ENCODE results near the gene UBTD2.
A peak's percentile ranks its signal among the peaks of the same experiment; 100 is the strongest.

Gene UBTD2

DNA sequence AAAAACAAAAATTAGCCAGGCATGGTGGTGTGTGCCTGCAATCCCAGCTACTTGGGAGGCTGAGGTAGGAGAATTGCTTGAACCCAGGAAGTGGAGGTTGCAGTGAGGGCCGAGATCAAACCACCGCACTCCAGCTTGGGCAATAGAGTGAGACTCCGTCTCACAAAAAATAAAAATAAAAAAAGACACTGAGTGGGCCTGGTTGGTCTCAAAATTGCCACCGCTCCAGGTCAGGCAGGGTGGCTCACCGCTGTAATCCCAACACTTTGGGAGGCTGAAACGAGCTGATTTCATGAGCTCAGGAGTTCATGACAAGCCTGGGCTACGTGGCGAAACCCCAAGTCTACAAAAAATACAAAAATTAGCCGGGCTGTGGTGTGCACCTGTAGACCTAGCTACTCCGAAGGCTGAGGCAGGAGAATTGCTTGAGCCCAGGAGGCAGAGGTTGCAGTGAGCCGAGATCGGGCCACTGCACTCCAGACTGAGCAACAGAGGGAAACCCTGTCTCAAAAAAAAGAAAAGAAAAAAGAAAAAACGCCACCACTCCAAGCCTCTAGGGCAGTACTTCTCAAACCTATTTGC lies 97.4 kb downstream of the UBTD2 start:
- H3K4me3 ChIP-seq (ENCODE audit: low read length) = peak overlapping the region; percentile 76

DNA sequence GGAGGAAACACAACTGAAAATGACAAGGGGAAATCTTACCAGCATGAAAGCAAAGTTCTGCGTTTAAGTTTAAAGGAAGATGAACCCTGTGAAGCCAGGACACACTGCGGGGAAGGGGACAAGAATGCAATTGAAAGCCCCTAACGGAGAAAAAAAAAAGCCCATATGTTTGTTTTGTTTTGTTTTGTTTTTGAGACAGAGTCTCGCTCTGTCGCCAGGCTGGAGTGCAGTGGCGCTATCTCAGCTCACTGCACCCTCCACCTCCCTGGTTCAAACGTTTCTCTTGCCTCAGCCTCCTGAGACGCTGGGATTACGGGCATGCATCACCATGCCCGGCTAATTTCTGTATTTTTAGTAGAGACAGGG lies 98.5 kb downstream of the UBTD2 start:
- no peak for TF ChIP-seq ZNF274 (IDR thresholded peaks at IDR 0.05; ENCODE audit: low read depth, low read length)
- H3K4me3 ChIP-seq (ENCODE audit: low read length) = peak overlapping the region; percentile 76; the same call in 1 of the 2 replicates

More for the DNA sequence above, 97.4 kb downstream of the UBTD2 start:
- no peak for TF ChIP-seq ZNF274 (IDR thresholded peaks at IDR 0.05; ENCODE audit: low read depth, low read length)

DNA sequence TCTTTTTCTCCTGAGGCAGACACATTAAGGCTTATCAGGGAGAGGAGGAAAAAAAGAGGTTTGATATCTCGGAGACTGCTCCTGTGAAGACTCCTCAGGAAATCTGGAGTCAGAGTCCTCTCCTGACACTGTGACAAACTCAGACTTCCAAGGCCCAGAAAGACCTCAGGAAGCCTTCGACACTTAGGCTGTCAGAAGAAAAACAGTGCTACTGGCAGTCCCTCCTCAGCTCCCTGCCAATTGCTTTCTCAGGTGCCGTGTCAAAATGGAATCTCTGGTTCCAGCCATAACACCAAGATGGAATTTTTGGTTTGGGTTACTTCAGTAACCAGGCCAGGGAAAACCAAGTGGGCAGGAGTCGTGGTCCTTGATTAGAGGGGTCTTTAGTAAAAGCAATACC lies 99.7 kb downstream of the UBTD2 start:
- no peak overlapping the region; the same call in 1 of the 2 replicates for H3K4me3 ChIP-seq (ENCODE audit: low read length)
- TF ChIP-seq ZNF274 (IDR thresholded peaks at IDR 0.05; ENCODE audit: low read depth, low read length) = no peak

DNA sequence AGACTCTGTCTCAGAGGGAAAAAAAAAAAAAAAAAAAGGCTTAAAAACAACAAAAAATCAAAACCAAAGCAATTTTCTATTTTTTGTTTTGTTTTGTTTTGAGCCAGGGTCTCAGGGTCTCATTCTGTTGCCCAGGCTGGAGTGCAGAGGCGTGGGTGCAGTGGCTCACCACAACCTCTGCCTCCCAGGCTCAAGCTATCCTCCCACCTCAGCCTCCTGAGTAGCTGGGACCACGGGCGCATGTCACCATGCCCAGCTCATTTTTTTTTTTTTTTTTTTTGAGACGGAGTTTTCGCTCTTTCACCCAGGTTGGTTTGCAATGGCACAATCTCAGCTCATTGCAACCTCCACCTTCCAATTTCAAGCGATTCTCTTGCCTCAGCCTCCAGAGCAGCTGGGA lies 101.3 kb downstream of the UBTD2 start:
- no peak overlapping the region for H3K4me3 ChIP-seq (ENCODE audit: low read length)
- TF ChIP-seq ZNF274 (IDR thresholded peaks at IDR 0.05; ENCODE audit: low read depth, low read length) = no peak

DNA sequence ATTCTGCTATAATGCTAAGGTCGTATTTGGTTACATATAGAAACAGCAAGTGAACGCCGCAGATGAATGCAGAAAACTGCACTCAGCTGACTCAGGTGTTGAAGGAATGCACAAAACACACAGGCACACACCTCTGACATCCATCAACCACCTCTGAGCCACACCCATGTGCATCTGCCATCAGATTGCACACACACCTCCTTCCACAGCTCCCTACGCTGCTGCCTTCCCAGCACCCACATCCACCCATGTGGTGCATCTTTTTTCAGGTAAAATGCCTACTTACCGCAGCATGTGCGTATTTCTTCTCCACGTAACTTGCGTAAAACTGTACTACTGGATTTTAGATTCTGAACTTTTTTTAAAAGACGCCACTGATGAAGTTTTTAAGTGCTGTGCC lies 102.6 kb downstream of the UBTD2 start:
- no peak for TF ChIP-seq ZNF274 (IDR thresholded peaks at IDR 0.05; ENCODE audit: low read depth, low read length)
- H3K4me3 ChIP-seq (ENCODE audit: low read length) = no peak overlapping the region

DNA sequence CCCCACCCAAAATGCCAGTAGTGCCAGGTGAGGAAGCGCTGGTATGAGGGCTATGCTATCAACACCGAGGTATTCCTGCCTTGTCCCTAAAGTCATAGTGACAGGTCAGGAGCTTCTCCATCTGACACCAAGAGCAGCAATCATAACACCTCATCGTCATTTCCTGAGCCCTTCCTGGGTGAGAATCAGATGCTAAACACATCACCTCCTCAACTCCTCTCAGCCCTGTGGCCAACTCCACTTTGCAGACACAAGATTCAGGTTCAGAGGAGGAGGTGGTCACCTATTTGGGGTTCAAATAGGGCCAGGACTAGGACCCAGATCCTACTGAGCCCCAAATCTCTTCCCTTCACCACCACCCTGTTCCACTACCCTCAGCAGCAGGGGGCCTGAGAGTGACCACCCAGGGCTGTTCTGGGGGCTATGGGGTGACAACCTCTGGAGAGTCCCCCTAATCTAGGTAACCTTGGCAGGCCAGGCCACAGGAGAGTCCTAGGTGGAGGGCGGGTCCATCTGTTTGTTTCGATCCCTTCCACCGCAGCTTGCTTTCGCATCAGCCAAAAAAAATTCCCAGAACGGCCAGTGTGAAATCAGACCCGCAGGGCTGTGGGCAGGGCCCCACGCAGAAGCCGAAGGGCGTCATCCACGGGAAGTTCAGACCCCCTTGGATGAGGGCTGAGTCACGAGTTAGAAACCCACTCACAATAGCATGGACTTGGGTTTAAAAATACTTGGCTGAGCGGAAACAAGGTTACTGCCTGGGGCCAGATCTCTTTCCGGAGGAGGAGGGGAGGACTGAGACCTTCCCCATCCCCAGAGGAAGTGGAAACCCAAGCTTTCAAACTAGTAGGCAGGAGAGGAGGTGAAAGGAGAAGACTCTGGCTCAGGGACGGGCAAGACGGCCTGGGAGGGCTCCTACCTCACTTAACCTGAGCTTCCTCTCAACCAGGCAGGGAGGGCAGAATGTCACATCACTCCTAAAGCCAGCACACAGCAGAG lies 104.3 kb downstream of the UBTD2 start:
- no peak for TF ChIP-seq ZNF274 (IDR thresholded peaks at IDR 0.05; ENCODE audit: low read depth, low read length)
- peak overlapping the region; percentile 37; the same call in 1 of the 2 replicates for H3K4me3 ChIP-seq (ENCODE audit: low read length)

DNA sequence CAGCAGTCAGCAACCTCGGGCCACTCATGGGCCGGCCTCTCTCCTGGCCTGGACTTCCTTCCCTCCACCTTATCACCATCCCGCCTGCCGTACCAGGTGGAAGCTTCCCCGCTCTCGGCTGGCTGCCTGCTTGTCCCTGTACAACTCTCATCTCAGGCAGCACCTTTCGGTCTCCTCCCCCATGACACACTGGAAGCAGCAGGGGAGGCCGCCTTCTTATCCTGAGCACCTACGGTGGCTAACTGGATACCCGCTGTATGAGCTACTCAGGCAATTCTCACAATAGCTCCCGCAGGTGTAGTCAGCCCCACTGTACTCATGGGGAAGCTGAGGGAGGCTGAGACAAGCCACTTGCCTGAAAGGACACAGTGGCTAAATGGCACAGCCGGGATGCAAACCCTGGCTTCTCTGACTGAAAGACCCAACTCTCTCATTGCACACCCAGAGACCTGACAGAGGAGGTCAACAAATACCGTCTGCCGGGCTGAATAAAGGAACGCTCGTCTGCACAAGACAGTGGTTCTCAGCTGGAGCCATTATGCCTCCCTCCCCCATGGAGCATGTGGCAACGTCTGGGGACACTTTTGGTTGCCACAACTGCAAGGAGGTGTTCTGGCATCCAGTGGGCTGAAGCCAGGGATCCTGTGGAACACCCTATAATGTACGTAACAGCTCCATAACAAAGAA lies 105.1 kb downstream of the UBTD2 start:
- no peak for TF ChIP-seq ZNF274 (IDR thresholded peaks at IDR 0.05; ENCODE audit: low read depth, low read length)
- H3K4me3 ChIP-seq (ENCODE audit: low read length) = peak overlapping the region; percentile 37; the same call in 1 of the 2 replicates

DNA sequence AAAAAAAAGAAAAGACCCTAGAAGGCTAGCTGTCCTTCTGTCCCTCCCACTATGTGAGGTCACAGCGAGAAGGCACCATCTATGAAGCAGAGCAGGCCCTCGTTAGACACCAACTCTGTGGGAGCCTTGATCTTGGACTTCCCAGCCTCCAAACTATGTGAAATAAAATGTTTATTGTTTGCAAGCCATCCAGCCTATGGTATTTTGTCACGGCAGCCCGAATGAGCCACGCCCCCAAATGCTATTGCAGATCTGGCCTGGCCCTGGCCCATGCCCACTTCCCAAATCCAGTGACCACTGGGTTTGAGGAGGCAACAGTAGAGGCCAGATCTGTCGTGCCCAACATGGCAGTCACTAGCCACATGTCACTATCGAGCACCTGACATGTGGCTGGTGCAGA lies 106.4 kb downstream of the UBTD2 start:
- TF ChIP-seq ZNF274 (IDR thresholded peaks at IDR 0.05; ENCODE audit: low read depth, low read length) = no peak
- H3K4me3 ChIP-seq (ENCODE audit: low read length) = no peak overlapping the region

DNA sequence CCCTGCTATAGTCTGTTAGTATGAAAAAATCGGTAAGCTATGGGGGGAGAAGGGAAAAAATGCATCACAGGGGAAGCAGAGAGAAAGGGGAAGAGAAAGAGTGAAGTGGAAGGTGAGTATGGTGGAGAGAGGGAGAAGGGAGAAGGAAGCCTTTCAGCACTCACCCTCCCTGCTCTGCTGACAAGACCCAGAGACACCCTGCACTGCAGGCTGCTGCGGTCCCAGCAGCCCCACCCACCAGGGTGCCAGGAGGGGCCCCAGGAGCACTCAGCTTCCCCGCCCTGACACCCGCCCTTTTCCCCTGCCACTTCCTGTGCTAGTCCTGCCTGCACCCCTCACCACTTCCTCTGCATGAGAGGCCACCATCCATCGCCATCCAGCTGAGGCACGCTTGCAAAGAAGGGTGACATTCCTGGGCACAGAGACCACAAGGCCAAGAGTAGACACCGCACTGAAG lies 108.3 kb downstream of the UBTD2 start:
- peak overlapping the region; percentile 80; the same call in 1 of the 2 replicates for H3K4me3 ChIP-seq (ENCODE audit: low read length)

DNA sequence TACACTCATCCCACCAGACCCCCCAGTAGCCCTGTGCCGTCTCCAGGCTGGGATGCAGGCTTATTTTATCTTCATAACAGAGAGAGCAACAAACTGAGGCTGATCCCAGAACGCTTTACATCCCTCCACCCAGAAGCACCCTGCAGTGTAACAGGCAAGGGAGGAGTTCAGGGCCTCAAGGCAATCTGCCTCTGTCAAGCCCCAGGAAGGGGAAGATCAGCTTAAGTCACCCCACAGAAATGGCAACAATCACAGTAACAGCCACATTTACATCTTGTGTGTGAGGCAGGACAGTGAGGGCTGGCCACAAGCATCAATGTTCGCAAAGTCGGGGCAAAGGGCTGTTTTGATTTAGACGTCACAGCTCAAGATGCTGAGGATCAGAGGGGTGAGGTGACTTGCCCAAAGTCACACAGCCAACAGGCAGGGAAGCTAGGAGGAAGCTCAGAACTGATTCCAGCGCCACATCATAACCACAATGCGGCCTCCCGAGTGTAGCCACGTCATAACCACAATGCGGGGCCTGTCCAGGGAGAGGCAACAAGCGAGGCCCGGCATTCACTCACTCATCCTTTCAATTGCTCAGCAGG lies 109.9 kb downstream of the UBTD2 start:
- H3K4me3 ChIP-seq (ENCODE audit: low read length) = peak overlapping the region; percentile 60; the same call in 1 of the 2 replicates
- TF ChIP-seq ZNF274 (IDR thresholded peaks at IDR 0.05; ENCODE audit: low read depth, low read length) = no peak

More for the DNA sequence above, 108.3 kb downstream of the UBTD2 start:
- no peak for TF ChIP-seq ZNF274 (IDR thresholded peaks at IDR 0.05; ENCODE audit: low read depth, low read length)

DNA sequence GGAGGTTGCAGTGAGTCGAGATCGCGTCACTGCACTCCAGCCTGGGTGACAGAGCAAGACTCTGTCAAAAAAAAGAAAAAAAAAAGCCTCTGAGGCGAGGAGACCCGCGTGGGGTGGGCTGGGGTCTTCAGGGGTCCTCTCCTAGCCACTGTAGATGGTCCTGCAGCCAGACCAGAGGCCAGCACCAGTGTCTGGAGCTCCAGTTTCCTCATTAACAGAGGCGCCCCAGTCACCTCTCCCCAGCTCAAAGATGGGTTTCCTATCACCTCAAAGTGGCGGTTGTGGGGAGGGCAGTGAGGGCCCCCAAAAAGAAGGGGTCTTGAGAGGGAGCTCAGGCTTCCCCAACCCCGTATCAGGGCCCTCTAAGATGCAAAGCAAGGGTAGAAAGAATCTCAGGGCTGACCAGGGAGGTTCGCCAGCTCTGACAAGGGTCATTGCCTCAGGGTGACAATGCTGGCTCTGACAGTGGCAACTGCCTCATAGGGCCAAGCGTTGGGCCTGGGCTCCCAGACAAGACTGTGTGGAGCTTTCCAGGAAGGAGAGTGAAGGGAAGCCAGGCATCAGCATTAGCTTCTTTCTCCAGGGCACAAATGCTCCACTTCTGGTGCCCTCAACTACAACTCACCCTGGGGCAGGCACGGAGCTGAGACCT lies 110.5 kb downstream of the UBTD2 start:
- no peak for TF ChIP-seq ZNF274 (IDR thresholded peaks at IDR 0.05; ENCODE audit: low read depth, low read length)
- no peak overlapping the region for H3K4me3 ChIP-seq (ENCODE audit: low read length)

DNA sequence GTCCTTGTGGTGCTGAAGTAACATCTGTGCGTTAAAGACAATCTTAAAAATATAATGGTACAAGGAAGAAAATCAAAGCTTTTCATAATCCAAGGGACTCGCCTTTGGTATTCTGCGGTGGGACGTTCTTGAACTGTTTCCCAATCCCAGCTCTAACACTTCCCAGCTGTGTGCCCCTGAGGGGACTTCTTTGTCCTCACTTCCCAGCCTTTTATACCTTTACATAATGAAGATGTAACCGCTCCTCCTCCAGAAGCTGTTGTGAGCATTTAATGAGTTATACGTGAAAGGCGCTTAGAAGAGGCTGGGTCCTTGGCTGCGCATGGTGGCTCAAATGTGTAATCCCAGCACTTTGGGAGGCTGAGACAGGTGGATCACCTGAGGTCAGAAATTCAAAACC lies 112.4 kb downstream of the UBTD2 start:
- H3K4me3 ChIP-seq (ENCODE audit: low read length) = no peak overlapping the region
- TF ChIP-seq ZNF274 (IDR thresholded peaks at IDR 0.05; ENCODE audit: low read depth, low read length) = no peak

DNA sequence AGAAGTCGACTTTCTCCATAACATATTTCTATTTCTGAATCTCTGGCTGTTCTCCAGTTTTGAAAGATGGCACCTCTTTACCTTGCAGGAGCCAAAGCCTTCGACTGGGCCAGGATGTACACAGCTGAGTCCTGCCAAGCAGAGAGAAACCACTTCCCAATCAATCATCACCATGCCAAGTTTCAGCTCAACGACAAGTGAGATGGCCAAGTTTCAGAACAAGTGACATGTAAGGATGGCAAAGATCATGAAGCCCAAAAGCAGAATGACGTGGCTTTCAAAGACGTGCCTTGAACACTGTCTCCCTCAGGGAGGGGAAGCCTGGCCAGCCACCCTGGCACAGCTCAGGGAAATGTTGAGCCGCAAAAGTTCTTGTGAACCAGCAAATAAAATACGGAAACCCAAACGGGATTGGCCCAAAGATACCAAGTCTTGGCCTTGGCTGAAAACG lies 113.3 kb downstream of the UBTD2 start:
- no peak overlapping the region for H3K4me3 ChIP-seq (ENCODE audit: low read length)
- TF ChIP-seq ZNF274 (IDR thresholded peaks at IDR 0.05; ENCODE audit: low read depth, low read length) = no peak

All from GM08714 (cell line).